Activated naive CD4-positive, alpha-beta T cell treated with anti-CD3 and anti-CD28 coated beads for 36 hours (primary cell): ENCODE measurements around the gene MEF2C. TPM values are rescaled to one million over a fixed set of nuclear protein-coding genes. Genes with fewer than 3 reads are reported as not detected.

Experiments
- CTCF ChIA-PET: fragments of 350-600 bp; sonication (Branson Sonifier 250); formaldehyde crosslinking; loops from one replicate; lab custom pipeline; 2021; ENCODE audit warnings: antibody characterized with exemption; lab: Charles Lee
- DNase-seq: peaks from one replicate; pipeline ENCODE4 v3.0.0-alpha.2; 2020
- H3K27ac Mint-ChIP-seq: one replicate; pipeline ENCODE4 v1.8.0; 2021; ENCODE audit warnings: mild to moderate bottlenecking, mixed read lengths
- H3K27me3 Mint-ChIP-seq: one replicate; pipeline ENCODE4 v1.8.0; 2021; ENCODE audit warnings: low read depth, mixed read lengths
- H3K36me3 Mint-ChIP-seq: one replicate; pipeline ENCODE4 v1.8.0; 2021; ENCODE audit warnings: low read depth, mixed read lengths
- H3K4me1 Mint-ChIP-seq: one replicate; pipeline ENCODE4 v1.8.0; 2021; ENCODE audit warnings: low read depth, mixed read lengths
- H3K4me3 Mint-ChIP-seq: one replicate; pipeline ENCODE4 v1.8.0; 2021; ENCODE audit warnings: mild to moderate bottlenecking, moderate library complexity, mixed read lengths
- H3K9me3 Mint-ChIP-seq: one replicate; pipeline ENCODE4 v1.8.0; 2021; ENCODE audit warnings: mixed read lengths
- intact Hi-C: fragments of 100-400 bp; cut with micrococcal nuclease; formaldehyde crosslinking; loops from one replicate; pipeline ENCODE4 v1.15.1; 2023
- total RNA-seq, 2 experiments: library from RNA; stranded (reverse); gene quantifications; one replicate each; pipeline ENCODE4 v1.2.3, GENCODE V29; 2021

MEF2C gene
- total RNA-seq, 2 experiments from 2014 or later, result not detected

- H3K4me3 Mint-ChIP-seq, result no peak overlapping the region
- peaks cover 26% of the 10 kb centered on the region for H3K4me1 Mint-ChIP-seq
- peaks cover 1% of the 10 kb centered on the region for H3K36me3 Mint-ChIP-seq
- intact Hi-C loops, result loop anchor here (5.0 to 10.0 kb wide), 3 partner anchors 205 to 1413 kb away; partner anchors contain the start of genes CCNH, MEF2C and RASA1
- CTCF ChIA-PET, result interaction anchor here (1.1 kb wide), 1 partner anchor 13 kb away, joined by 6 read pairs; no protein-coding TSS in a partner anchor
- peaks cover 1% of the 10 kb centered on the region for H3K9me3 Mint-ChIP-seq
- peaks cover 75% of the 10 kb centered on the region for H3K27me3 Mint-ChIP-seq
- no peak for DNase-seq
- H3K27ac Mint-ChIP-seq, result no peak overlapping the region
Observed at GRCh38 chr5:88677376-88677895, 205.5 kb downstream of the MEF2C start.

- Mint-ChIP-seq H3K27ac (no peak overlapping the region), H3K4me3 (peak overlapping the region; percentile 16), H3K9me3 (peaks cover 1% of the 10 kb centered on the region), H3K4me1 (peaks cover 26% of the 10 kb centered on the region), H3K27me3 (peaks cover 78% of the 10 kb centered on the region), H3K36me3 (peaks cover 1% of the 10 kb centered on the region)
- CTCF ChIA-PET, result interaction anchor here (1.1 to 2.8 kb wide), 2 partner anchors 14 kb away, joined by 6 to 9 read pairs; no protein-coding TSS in a partner anchor
- intact Hi-C loops, result loop anchor here (5.0 to 10.0 kb wide), 3 partner anchors 205 to 1412 kb away; partner anchors contain the start of genes CCNH, MEF2C and RASA1
- no peak for DNase-seq
Observed at GRCh38 chr5:88676637-88677375, 206.2 kb downstream of the MEF2C start.

GRCh38 chr5:88675708-88676636 is 207.0 kb downstream of the MEF2C start:
- Mint-ChIP-seq H3K36me3 (peaks cover 1% of the 10 kb centered on the region), H3K9me3 (peaks cover 1% of the 10 kb centered on the region), H3K4me1 (peaks cover 26% of the 10 kb centered on the region), H3K27ac (no peak overlapping the region), H3K4me3 (peak overlapping the region; percentile 45), H3K27me3 (peaks cover 81% of the 10 kb centered on the region)
- intact Hi-C loops, result loop anchor here (1.0 to 10.0 kb wide), 9 partner anchors 10 to 1411 kb away; partner anchors contain the start of genes CCNH, MEF2C, RASA1 and TMEM161B
- CTCF ChIA-PET, result interaction anchor here (1.0 to 2.8 kb wide), 2 partner anchors 15 to 16 kb away, joined by 3 to 9 read pairs; no protein-coding TSS in a partner anchor
- peak; percentile 42 for DNase-seq

- Mint-ChIP-seq H3K27me3 (peaks cover 78% of the 10 kb centered on the region), H3K27ac (no peak overlapping the region), H3K4me1 (peaks cover 21% of the 10 kb centered on the region), H3K4me3 (peak overlapping the region; percentile 45), H3K36me3 (peaks cover 1% of the 10 kb centered on the region), H3K9me3 (peaks cover 1% of the 10 kb centered on the region)
- intact Hi-C loops, result loop anchor here (1.0 to 10.0 kb wide), 9 partner anchors 11 to 1410 kb away; partner anchors contain the start of genes CCNH, MEF2C, RASA1 and TMEM161B
- DNase-seq, result no peak
- CTCF ChIA-PET, result interaction anchor here (0.8 to 2.8 kb wide), 3 partner anchors 10 to 17 kb away, joined by 3 to 9 read pairs (median 3); no protein-coding TSS in a partner anchor
Observed at GRCh38 chr5:88675168-88675707, 207.7 kb downstream of the MEF2C start.

- peaks cover 84% of the 10 kb centered on the region for H3K27me3 Mint-ChIP-seq
- peaks cover 1% of the 10 kb centered on the region for H3K9me3 Mint-ChIP-seq
- no peak overlapping the region for H3K27ac Mint-ChIP-seq
- peaks cover 1% of the 10 kb centered on the region for H3K36me3 Mint-ChIP-seq
- CTCF ChIA-PET, result interaction anchor here (0.8 to 2.8 kb wide), 2 partner anchors 11 to 16 kb away, joined by 3 to 9 read pairs; no protein-coding TSS in a partner anchor
- intact Hi-C loops, result loop anchor here (1.0 to 10.0 kb wide), 9 partner anchors 12 to 1410 kb away; partner anchors contain the start of genes CCNH, MEF2C, RASA1 and TMEM161B
- H3K4me1 Mint-ChIP-seq, result peaks cover 21% of the 10 kb centered on the region
- peak overlapping the region; percentile 45 for H3K4me3 Mint-ChIP-seq
- DNase-seq, result peak; percentile 65
Observed at GRCh38 chr5:88674356-88675167, 208.4 kb downstream of the MEF2C start.

GRCh38 chr5:88673253-88674105 is 209.5 kb downstream of the MEF2C start:
- intact Hi-C loops, result loop anchor here (2.0 to 10.0 kb wide), 5 partner anchors 17 to 1409 kb away; partner anchors contain the start of genes RASA1 and TMEM161B
- CTCF ChIA-PET, result interaction anchor here (2.8 kb wide), 1 partner anchor 17 kb away, joined by 9 read pairs; no protein-coding TSS in a partner anchor
- Mint-ChIP-seq H3K4me3 (peak overlapping the region; percentile 58), H3K4me1 (peaks cover 21% of the 10 kb centered on the region), H3K27me3 (peaks cover 81% of the 10 kb centered on the region), H3K27ac (no peak overlapping the region), H3K9me3 (peaks cover 1% of the 10 kb centered on the region), H3K36me3 (peaks cover 1% of the 10 kb centered on the region)
- no peak for DNase-seq

- Mint-ChIP-seq H3K36me3 (peaks cover 1% of the 10 kb centered on the region), H3K27me3 (peaks cover 83% of the 10 kb centered on the region), H3K4me3 (no peak overlapping the region), H3K4me1 (peaks cover 25% of the 10 kb centered on the region), H3K9me3 (no peaks in the 10 kb centered on the region), H3K27ac (no peak overlapping the region)
- no peak for DNase-seq
- CTCF ChIA-PET, result no interaction called here
- intact Hi-C loops, result loop anchor here (10.0 kb wide), 1 partner anchor 1408 kb away; the partner anchor contains the start of gene RASA1
Observed at GRCh38 chr5:88672644-88673252, 210.2 kb downstream of the MEF2C start.

- Mint-ChIP-seq H3K27me3 (peaks cover 85% of the 10 kb centered on the region), H3K27ac (no peak overlapping the region), H3K9me3 (no peaks in the 10 kb centered on the region), H3K4me3 (no peak overlapping the region), H3K4me1 (peaks cover 33% of the 10 kb centered on the region), H3K36me3 (peaks cover 1% of the 10 kb centered on the region)
- intact Hi-C loops, result loop anchor here (10.0 kb wide), 1 partner anchor 1407 kb away; the partner anchor contains the start of gene RASA1
- DNase-seq, result no peak
- CTCF ChIA-PET, result no interaction called here
Observed at GRCh38 chr5:88671505-88672499, 211.2 kb downstream of the MEF2C start.

- peaks cover 1% of the 10 kb centered on the region for H3K36me3 Mint-ChIP-seq
- no peaks in the 10 kb centered on the region for H3K9me3 Mint-ChIP-seq
- H3K4me1 Mint-ChIP-seq, result peaks cover 36% of the 10 kb centered on the region
- H3K4me3 Mint-ChIP-seq, result no peak overlapping the region
- H3K27ac Mint-ChIP-seq, result no peak overlapping the region
- CTCF ChIA-PET, result no interaction called here
- DNase-seq, result no peak
- intact Hi-C loops, result loop anchor here (10.0 kb wide), 1 partner anchor 1406 kb away; the partner anchor contains the start of gene RASA1
- H3K27me3 Mint-ChIP-seq, result peaks cover 87% of the 10 kb centered on the region
Observed at GRCh38 chr5:88671106-88671504, 211.9 kb downstream of the MEF2C start.
